ENCODE measurements around the gene TMEM225B. TPM values are rescaled to one million over a fixed set of nuclear protein-coding genes. Genes with fewer than 3 reads are reported as not detected.
"Not testable (repeated sequence)": the region's sequence is repeated elsewhere in the genome, so short reads cannot be mapped to it uniquely, and the experiment has no call there.

The TMEM225B gene
- 1 to 10 TPM in 1 of 2 donors, under 1 TPM in 1; 0.96 to 1.4 TPM for total RNA-seq
- total RNA-seq = 0.35 to 0.38 reads per million in 2 donors

DNA sequence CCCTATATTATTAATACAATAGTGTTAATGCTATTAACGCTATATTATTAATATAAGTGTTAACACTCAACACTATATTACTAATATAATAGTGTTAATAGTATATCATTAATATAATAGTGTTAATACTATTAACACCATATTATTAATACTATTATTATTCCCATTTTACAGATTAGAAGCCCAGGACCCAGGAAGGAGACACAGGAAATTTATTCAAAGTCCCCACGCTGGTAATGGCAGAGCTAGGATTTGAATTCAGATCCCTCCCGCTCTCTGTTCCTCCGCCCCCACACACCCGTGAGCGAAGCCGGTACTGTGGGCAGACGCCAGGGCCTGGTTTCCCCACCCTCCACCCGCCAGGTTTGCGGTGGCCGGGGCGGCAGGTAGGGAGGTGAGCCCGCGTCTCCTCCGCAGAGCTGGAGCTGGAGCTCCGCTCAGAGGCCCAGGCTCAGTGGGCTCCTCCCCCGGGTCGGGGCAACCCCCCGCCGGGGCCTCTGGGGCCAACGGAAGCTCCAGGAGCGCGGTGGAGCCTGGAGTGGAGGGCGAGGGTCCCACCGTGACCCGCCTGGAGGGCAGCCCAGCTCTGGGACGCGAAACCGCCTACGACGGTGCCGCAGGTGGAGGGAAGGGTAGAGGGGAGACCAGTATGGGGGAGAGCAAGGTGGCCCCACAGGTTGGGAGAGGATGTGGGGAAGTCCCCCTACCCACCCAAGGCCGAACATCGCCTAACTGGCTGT is at the start of gene TMEM225B:
TMEM225B (plus strand) TSS at position 506 of the 740 bp plus-strand sequence. CDS start 6,122 bp downstream, outside the sequence.
- Mint-ChIP-seq H3K4me1 (no peaks in the 10 kb centered on the region), H3K27ac (no peak within 1 kb of the TSS), H3K36me3 (ENCODE audit: low read depth) (no peaks in the 10 kb centered on the region), H3K27me3 (no peaks in the 10 kb centered on the region), H3K4me3 (no peak within 1 kb of the TSS)
- no peak for DNase-seq
- ATAC-seq = no peak
- no peaks in the 10 kb centered on the region for H3K9me3 ChIP-seq (ENCODE audit: control insufficient read depth, low read length, poor library complexity, severe bottlenecking)

DNA sequence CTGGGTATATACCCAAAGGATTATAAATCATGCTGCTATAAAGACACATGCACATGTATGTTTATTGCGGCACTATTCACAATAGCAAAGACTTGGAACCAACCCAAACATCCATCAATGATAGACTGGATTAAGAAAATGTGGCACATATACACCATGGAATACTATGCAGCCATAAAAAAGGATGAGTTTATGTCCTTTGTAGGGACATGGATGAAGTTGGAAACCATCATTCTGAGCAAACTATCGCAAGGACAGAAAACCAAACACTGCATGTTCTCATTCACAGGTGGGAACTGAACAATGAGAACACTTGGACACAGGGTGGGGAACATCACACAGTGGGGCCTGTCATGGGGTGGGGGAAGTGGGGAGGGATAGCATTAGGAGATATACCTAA is 48.5 kb upstream of the TMEM225B start:
- peaks cover 20% of the 10 kb centered on the region for H3K4me1 Mint-ChIP-seq
- not testable (repeated sequence) for DNase-seq; H3K36me3 Mint-ChIP-seq (ENCODE audit: low read depth); H3K9me3 ChIP-seq (ENCODE audit: control insufficient read depth, low read length, poor library complexity, severe bottlenecking); H3K27me3 Mint-ChIP-seq; H3K27ac Mint-ChIP-seq; H3K4me3 Mint-ChIP-seq; ATAC-seq

GRCh38 chr7:99551334-99551733 is 46.7 kb upstream of the TMEM225B start:
- no peaks in the 10 kb centered on the region for H3K9me3 ChIP-seq (ENCODE audit: control insufficient read depth, low read length, poor library complexity, severe bottlenecking)
- H3K27ac Mint-ChIP-seq = peak overlapping the region; percentile 98
- ATAC-seq (no peak), DNase-seq (no peak)
- no peaks in the 10 kb centered on the region for H3K27me3 Mint-ChIP-seq
- H3K4me1 Mint-ChIP-seq = peaks cover 23% of the 10 kb centered on the region
- H3K36me3 Mint-ChIP-seq (ENCODE audit: low read depth) = peaks cover 2% of the 10 kb centered on the region
- H3K4me3 Mint-ChIP-seq = peak overlapping the region; percentile 93

GRCh38 chr7:99551767-99552463 is 46.2 kb upstream of the TMEM225B start, which contains the start of gene FAM200A:
Gene FAM200A, minus strand, starts transcription at chr7:99552114. Its CDS starts 3,707 bp downstream, at chr7:99548407.
- peak within 1 kb of the TSS; percentile 98 for H3K27ac Mint-ChIP-seq
- no peaks in the 10 kb centered on the region for H3K27me3 Mint-ChIP-seq
- ATAC-seq (peak; percentile 99), DNase-seq (peak; percentile 65 to 70 (median 69))
- H3K9me3 ChIP-seq (ENCODE audit: control insufficient read depth, low read length, poor library complexity, severe bottlenecking) = no peaks in the 10 kb centered on the region
- peaks cover 2% of the 10 kb centered on the region for H3K36me3 Mint-ChIP-seq (ENCODE audit: low read depth)
- peaks cover 23% of the 10 kb centered on the region for H3K4me1 Mint-ChIP-seq
- H3K4me3 Mint-ChIP-seq = peak within 1 kb of the TSS; percentile 93

- Mint-ChIP-seq H3K4me1 (peaks cover 31% of the 10 kb centered on the region), H3K36me3 (ENCODE audit: low read depth) (peaks cover 4% of the 10 kb centered on the region), H3K4me3 (peak overlapping the region; percentile 68), H3K27ac (peak overlapping the region; percentile 19), H3K27me3 (no peaks in the 10 kb centered on the region)
- H3K9me3 ChIP-seq (ENCODE audit: control insufficient read depth, low read length, poor library complexity, severe bottlenecking) = no peaks in the 10 kb centered on the region
- ATAC-seq (no peak), DNase-seq (no peak)
Observed at GRCh38 chr7:99553039-99553438, 45.0 kb upstream of the TMEM225B start.

DNA sequence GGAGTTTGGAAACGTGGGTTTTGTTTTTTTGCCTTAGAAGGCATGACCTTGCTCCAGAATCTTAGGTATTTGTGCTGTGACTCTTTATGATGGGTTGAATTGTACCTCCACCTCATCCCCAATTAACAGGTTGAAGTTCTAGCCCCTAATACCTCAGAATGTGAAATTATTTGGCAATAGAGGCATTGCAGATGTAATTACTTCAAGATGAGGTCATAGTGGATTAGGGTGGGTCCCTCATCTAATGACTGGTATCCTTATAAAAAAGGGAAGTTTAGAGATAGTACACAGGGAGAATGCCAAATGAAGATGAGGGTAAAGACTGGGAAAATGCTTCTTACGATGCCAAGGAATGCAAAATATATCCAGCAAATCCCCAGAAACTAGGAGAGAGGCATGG is 43.1 kb upstream of the TMEM225B start:
- peaks cover 33% of the 10 kb centered on the region for H3K4me1 Mint-ChIP-seq
- ATAC-seq = no peak
- H3K27me3 Mint-ChIP-seq = no peaks in the 10 kb centered on the region
- H3K9me3 ChIP-seq (ENCODE audit: control insufficient read depth, low read length, poor library complexity, severe bottlenecking) = no peaks in the 10 kb centered on the region
- no peak overlapping the region for H3K27ac Mint-ChIP-seq
- H3K4me3 Mint-ChIP-seq = no peak overlapping the region
- no peak for DNase-seq
- H3K36me3 Mint-ChIP-seq (ENCODE audit: low read depth) = peaks cover 3% of the 10 kb centered on the region

DNA sequence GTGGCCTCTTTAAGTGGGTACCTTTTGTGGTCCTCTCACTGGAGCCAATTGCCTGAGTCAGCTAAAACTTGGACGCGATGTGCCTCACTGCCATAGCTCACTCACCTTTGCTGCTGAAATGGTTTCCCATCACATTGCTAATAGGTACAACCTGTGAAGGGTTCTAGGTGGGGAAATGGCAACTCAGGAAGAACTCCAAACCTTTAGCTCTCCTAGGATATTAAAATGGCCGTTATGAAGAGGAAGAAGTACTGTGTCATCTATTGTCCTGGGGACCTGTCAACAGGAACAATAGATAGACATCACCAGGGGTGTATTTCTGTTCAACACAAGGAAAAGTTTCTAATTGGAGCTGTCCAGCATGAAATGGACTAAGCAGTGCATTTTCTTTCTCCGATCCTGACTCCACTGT is 40.9 kb upstream of the TMEM225B start:
- Mint-ChIP-seq H3K4me3 (peak overlapping the region; percentile 100), H3K27me3 (no peaks in the 10 kb centered on the region), H3K27ac (peak overlapping the region; percentile 100), H3K4me1 (peaks cover 25% of the 10 kb centered on the region), H3K36me3 (ENCODE audit: low read depth) (peaks cover 6% of the 10 kb centered on the region)
- DNase-seq (no peak), ATAC-seq (no peak)
- no peaks in the 10 kb centered on the region for H3K9me3 ChIP-seq (ENCODE audit: control insufficient read depth, low read length, poor library complexity, severe bottlenecking)

DNA sequence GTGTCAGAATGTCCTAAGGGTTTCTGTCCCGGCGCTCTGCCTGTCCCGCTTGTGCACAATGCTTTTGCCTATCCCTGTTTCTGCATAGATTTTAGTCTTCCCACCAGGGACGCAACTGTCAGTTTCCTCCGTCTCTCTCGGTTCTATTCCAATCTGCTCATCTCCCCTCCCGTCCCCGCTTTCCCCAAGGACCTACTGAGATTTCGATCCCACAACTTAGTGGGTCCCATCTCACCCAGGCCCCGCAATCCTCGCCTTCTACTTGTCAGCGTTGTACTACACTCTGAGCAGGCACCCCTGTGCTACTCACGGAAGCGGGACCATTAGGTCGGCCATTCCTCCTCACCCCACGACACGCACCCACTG is 40.1 kb upstream of the TMEM225B start:
- no peaks in the 10 kb centered on the region for H3K27me3 Mint-ChIP-seq
- H3K9me3 ChIP-seq (ENCODE audit: control insufficient read depth, low read length, poor library complexity, severe bottlenecking) = no peaks in the 10 kb centered on the region
- peaks cover 9% of the 10 kb centered on the region for H3K36me3 Mint-ChIP-seq (ENCODE audit: low read depth)
- H3K4me3 Mint-ChIP-seq = peak overlapping the region; percentile 100
- H3K4me1 Mint-ChIP-seq = peaks cover 28% of the 10 kb centered on the region
- peak overlapping the region; percentile 100 for H3K27ac Mint-ChIP-seq
- ATAC-seq (peak; percentile 77), DNase-seq (no peak)

DNA sequence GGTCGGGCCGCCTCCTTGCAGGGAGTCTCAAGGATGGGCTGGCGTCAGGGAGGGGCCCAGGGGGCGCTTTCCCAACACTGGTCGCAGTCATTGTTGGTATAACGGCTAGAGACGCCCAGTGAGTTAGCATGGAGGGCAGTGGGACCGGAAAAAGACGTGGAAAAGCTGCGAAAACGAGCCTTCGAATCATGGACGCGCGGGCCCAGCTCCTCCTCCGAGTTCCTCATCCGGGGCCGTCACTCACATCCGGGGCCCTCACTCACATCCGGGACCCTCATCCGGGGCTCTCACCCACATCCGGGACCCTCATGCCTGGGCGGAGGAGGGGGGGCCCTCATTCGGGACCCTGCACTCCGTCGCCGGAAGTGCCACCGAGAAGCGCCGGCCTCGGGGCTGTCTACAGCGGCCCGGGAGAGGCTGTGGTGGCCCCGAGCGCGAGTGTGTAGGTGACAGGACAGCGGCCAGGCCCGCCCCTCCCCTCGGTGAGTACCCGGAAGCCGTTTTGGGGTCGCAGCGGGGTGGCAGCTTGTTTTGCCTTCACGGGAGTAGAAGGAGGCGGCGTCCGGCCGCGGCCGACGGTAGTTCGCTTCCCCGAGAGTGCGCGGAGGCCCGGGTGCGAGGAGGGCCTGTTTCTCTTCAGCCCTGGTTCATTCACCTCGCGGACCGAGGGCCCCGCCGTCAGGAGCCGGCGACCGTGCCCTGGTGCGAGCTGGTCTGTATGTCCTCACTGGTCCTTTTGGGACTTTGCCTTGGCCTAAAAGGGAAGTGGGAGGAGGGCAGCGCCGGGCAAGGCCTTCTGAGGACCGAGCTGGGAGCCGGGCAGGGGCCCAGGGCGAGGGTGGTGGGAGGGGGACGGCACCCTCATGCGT is 39.5 kb upstream of the TMEM225B start, which contains the start of gene ZNF655:
ZNF655 (plus strand) TSS at position 337 of the 869 bp plus-strand sequence. CDS start 1,918 bp downstream, outside the sequence.
- no peaks in the 10 kb centered on the region for H3K27me3 Mint-ChIP-seq
- no peaks in the 10 kb centered on the region for H3K9me3 ChIP-seq (ENCODE audit: control insufficient read depth, low read length, poor library complexity, severe bottlenecking)
- peak; percentile 78 to 84 (median 79) for DNase-seq
- H3K4me1 Mint-ChIP-seq = peaks cover 27% of the 10 kb centered on the region
- peak; percentile 79 for ATAC-seq
- H3K36me3 Mint-ChIP-seq (ENCODE audit: low read depth) = peaks cover 11% of the 10 kb centered on the region
- peak within 1 kb of the TSS; percentile 100 for H3K27ac Mint-ChIP-seq
- H3K4me3 Mint-ChIP-seq = peak within 1 kb of the TSS; percentile 100

DNA sequence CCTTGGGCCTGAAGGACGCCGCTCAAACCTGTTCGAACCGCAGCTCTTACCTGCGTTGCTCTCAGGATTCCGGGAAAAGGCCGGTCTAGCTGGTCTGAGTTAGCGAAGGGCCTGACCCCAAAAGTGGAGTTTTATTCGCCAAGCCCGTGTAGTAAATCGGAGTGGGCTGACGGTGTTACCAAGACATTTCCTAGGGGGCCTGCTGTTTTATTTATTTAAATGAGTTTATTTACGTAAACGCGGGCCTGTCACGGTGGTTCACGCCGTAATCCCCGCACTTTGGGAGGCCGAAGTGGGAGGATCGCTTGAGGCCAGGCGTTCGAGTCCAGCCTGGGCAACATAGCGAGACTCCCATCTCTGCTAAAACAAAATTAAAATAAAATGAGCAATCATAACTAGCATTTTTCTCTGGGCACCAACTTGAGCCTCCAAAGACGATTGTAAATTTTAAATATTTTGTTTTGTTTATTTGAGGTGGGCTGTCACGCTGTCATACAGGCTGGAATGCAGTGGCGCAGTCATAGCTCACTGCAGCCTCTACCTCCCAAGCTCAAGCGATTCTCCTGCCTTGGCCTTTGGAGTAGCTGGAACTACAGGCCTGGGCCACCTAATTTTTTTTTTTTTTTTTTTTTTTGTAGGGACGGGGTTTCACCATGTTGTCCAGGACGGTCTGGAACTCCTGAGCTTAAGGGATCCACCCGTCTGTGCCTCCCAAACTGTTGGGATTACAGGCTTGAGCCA is 38.7 kb upstream of the TMEM225B start:
- Mint-ChIP-seq H3K4me1 (peaks cover 35% of the 10 kb centered on the region), H3K4me3 (peak overlapping the region; percentile 100), H3K36me3 (ENCODE audit: low read depth) (peaks cover 19% of the 10 kb centered on the region), H3K27ac (peak overlapping the region; percentile 100), H3K27me3 (no peaks in the 10 kb centered on the region)
- ATAC-seq (no peak), DNase-seq (no peak)
- no peaks in the 10 kb centered on the region for H3K9me3 ChIP-seq (ENCODE audit: control insufficient read depth, low read length, poor library complexity, severe bottlenecking)

- Mint-ChIP-seq H3K4me1 (peaks cover 35% of the 10 kb centered on the region), H3K36me3 (ENCODE audit: low read depth) (peaks cover 22% of the 10 kb centered on the region), H3K4me3 (no peak overlapping the region), H3K27ac (peak overlapping the region; percentile 100), H3K27me3 (no peaks in the 10 kb centered on the region)
- DNase-seq = no peak
- H3K9me3 ChIP-seq (ENCODE audit: control insufficient read depth, low read length, poor library complexity, severe bottlenecking) = no peaks in the 10 kb centered on the region
- ATAC-seq = no peak
Observed at GRCh38 chr7:99560834-99561736, 37.0 kb upstream of the TMEM225B start.

GRCh38 chr7:99561737-99562051 is 36.4 kb upstream of the TMEM225B start:
- ATAC-seq (no peak), DNase-seq (no peak)
- H3K9me3 ChIP-seq (ENCODE audit: control insufficient read depth, low read length, poor library complexity, severe bottlenecking) = no peaks in the 10 kb centered on the region
- Mint-ChIP-seq H3K4me3 (no peak overlapping the region), H3K27me3 (no peaks in the 10 kb centered on the region), H3K27ac (peak overlapping the region; percentile 57), H3K4me1 (peaks cover 38% of the 10 kb centered on the region), H3K36me3 (ENCODE audit: low read depth) (peaks cover 22% of the 10 kb centered on the region)
